Thyroid gland (tissue), 4 donors: ENCODE data around the gene ADSS1. TPM values are rescaled to one million over a fixed set of nuclear protein-coding genes. Genes with fewer than 3 reads are reported as not detected.

Experiments
- DNase-seq, 2 donors: peaks; one replicate each; pipeline ENCODE4 v3.0.0-alpha.2; 2019
- H3K27ac ChIP-seq, 3 donors: fragments of 200-600 bp; sonication (generic); 1 replicate in 2 of 3; 2 replicates in 1 of 3; pipeline ENCODE4 v1.5.1; 2016 to 2019; ENCODE audit warnings: mild to moderate bottlenecking in 1 of 3, moderate library complexity in 1 of 3
- H3K27me3 ChIP-seq: fragments of 200-600 bp; sonication (generic); one replicate; pipeline ENCODE4 v1.5.1; 2019
- H3K36me3 ChIP-seq, 2 donors: fragments of 200-600 bp; sonication (generic); one replicate each; pipeline ENCODE4 v1.5.1; 2016 to 2019
- H3K4me1 ChIP-seq, 2 donors: fragments of 200-600 bp; sonication (generic); one replicate each; pipeline ENCODE4 v1.5.1; 2017 to 2019
- H3K4me3 ChIP-seq, 3 donors: fragments of 200-600 bp; sonication (generic); replicated peaks in 1 of 3; 1 replicate in 2 of 3; 2 replicates in 1 of 3; pipeline ENCODE4 v1.5.1; 2016; ENCODE audit warnings: mild to moderate bottlenecking in 1 of 3
- H3K9me3 ChIP-seq: fragments of 200-600 bp; sonication (generic); one replicate; pipeline ENCODE4 v1.5.1; 2017
- POLR2A ChIP-seq, 2 donors: fragments of 450-650 bp; IDR thresholded peaks; one replicate each; pipeline ENCODE4 v1.6.1; 2017; ENCODE audit warnings: antibody characterized with exemption in 2 of 2, mild to moderate bottlenecking in 2 of 2, moderate library complexity in 1 of 2
- WGBS, 2 donors: methylation state at CpG; one replicate each; pipeline ENCODE4 v1.1.5; 2017; 5-methylcytosine and 5-hydroxymethylcytosine counted together
- intact Hi-C: fragments of 100-400 bp; cut with DNase I; formaldehyde crosslinking; loops from one replicate; pipeline ENCODE4 v1.15.1; 2023
- microRNA-seq: library from miRNA; unstranded; fragments of <30 nt; microRNA quantifications from one replicate; pipeline ENCODE4, GENCODE V29; 2016
- small RNA-seq: library from RNA; depleted of rRNA; stranded (forward); fragments of <200 nt; gene quantifications from one replicate; pipeline ENCODE3, GENCODE V24; 2016
- total RNA-seq, 4 donors: library from RNA; depleted of rRNA; stranded (reverse); fragments of >200 nt; gene quantifications; one replicate each; pipeline ENCODE4 v1.2.3, GENCODE V29; 2016
- TF ChIP-seq, protein P1 (sequence below), 6 experiments: fragments of 200-600 bp in 3 of 6; fragments of 450-650 bp in 3 of 6; sonication (generic) in 3 of 6; IDR thresholded peaks; one replicate each; pipeline ENCODE4 v1.5.1; 2016 to 2019; ENCODE audit warnings: antibody characterized with exemption in 6 of 6, mild to moderate bottlenecking in 2 of 6, inconsistent platforms in 1 of 6, moderate library complexity in 1 of 6

The ADSS1 gene
- total RNA-seq, 4 donors from 2014 or later: 13.6 to 26.2 (median 18.9) TPM

DNA sequence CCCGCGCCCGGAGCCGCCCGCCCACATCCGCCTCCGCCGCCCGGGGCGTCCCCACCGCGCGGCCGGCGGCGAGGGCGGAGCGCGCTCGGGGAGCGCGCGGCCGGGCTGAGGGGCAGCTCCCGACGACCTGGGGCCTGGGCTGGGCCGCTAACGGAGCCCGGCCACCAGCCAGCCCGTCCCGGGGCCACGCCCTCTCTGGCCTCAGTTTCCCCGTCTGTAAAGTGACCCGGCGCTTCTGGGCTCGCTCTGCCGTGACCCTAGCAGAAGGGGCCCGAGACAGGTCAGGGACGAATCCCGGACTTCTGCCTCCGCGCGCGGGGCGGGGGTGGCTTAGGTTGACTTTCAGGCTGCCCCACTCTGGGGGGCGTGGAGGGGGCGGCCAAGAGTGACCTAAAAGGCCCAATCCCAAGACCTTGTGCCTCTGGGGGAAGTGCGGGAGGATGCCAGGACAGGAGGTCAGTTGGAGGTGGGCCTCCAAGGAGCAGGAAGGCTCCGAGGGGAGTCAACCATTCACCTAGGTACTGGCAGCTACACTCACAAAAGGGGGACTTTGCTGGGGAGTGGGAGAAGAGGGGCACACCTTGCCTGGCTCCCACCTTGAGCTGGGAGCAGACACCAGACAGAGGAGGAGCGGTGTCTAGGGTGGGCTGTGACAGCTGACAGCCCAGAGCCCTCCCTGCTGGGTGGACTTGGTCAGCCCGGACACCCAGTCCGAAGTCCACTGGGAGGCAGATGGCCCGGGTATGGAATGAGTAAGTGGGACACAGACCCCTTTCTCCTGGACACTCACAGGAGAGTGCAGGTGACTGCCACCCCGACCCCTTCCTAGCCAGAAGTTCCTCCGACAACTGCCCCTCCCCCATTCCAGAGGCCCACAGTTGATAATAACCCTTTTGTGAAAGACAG is 72.0 kb downstream of the ADSS1 start:
- H3K4me1 ChIP-seq: peaks cover 60 to 63% of the 10 kb centered on the region in 2 donors
- intact Hi-C loops: no loop called here
- H3K36me3 ChIP-seq: peaks cover 0 to 5% of the 10 kb centered on the region in 2 donors
- no peaks in the 10 kb centered on the region for H3K9me3 ChIP-seq
- peak overlapping the region; percentile 78 to 98 (median 96) for H3K27ac ChIP-seq
- DNase-seq: peak; percentile 53 to 59
- no peaks in the 10 kb centered on the region for H3K27me3 ChIP-seq
- H3K4me3 ChIP-seq: peak overlapping the region in 1 of 3 donors; percentile 34
- WGBS, 2 donors: 26 to 31% methylated on average over 18 to 22 of the region's 55 CpGs
- TF ChIP-seq, protein P1, sequence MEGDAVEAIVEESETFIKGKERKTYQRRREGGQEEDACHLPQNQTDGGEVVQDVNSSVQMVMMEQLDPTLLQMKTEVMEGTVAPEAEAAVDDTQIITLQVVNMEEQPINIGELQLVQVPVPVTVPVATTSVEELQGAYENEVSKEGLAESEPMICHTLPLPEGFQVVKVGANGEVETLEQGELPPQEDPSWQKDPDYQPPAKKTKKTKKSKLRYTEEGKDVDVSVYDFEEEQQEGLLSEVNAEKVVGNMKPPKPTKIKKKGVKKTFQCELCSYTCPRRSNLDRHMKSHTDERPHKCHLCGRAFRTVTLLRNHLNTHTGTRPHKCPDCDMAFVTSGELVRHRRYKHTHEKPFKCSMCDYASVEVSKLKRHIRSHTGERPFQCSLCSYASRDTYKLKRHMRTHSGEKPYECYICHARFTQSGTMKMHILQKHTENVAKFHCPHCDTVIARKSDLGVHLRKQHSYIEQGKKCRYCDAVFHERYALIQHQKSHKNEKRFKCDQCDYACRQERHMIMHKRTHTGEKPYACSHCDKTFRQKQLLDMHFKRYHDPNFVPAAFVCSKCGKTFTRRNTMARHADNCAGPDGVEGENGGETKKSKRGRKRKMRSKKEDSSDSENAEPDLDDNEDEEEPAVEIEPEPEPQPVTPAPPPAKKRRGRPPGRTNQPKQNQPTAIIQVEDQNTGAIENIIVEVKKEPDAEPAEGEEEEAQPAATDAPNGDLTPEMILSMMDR (IDR thresholded peaks at IDR 0.05): no peak
- peak; percentile 75 to 83 for TF ChIP-seq POLR2A (IDR thresholded peaks at IDR 0.05)

DNA sequence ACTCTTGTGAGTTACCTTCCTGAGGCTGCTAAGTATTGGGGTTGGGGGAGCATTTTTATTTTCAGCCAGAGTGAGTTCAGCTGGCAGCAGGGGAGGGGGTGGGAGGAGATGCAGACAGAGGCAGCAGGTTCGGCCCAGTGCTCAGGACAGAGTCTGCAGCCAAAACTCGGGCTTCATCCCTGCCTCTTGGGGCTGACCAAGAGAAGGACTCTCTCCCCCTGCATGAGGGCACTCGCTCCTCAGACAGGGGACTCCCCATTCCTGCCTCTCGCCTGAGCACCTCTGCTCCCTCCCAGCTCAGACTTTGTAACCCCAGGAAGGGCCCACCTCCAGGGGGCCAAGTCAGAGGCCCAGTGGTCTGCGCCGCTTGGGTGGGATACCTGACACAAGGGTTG is 72.7 kb downstream of the ADSS1 start:
- peak overlapping the region; percentile 78 to 98 (median 96) for H3K27ac ChIP-seq
- intact Hi-C loops: no loop called here
- H3K27me3 ChIP-seq: no peaks in the 10 kb centered on the region
- no peak overlapping the region for H3K4me3 ChIP-seq
- 38 to 46% methylated on average over 1 to 3 of the region's 6 CpGs for WGBS, 2 donors
- H3K9me3 ChIP-seq: no peaks in the 10 kb centered on the region
- no peaks in the 10 kb centered on the region for H3K36me3 ChIP-seq
- peaks cover 66% of the 10 kb centered on the region in 2 donors for H3K4me1 ChIP-seq
- DNase-seq: peak; percentile 53 to 57
- TF ChIP-seq POLR2A (IDR thresholded peaks at IDR 0.05): no peak

Small RNA genes lying within 50 kb of the gene (microRNA-seq; reads per million reads assigned to microRNA genes)
- gene MIR4710: not detected

Small RNA genes lying within 50 kb of the gene (small RNA-seq; reads per million reads assigned to genes)
- gene MIR4710: not detected

Other genes with a start within 250 kb of the ADSS1 start
- gene C14orf180, start 144.5 kb upstream of the ADSS1 start, total RNA-seq: 1 to 10 TPM in 1 of 4 donors, under 1 TPM in 3; 0.13 to 1.5 (median 0.53) TPM
- gene TMEM179, start 119.5 kb upstream of the ADSS1 start, total RNA-seq: 1 to 10 TPM in 1 of 4 donors, not detected in 3; 3.1 TPM
- gene INF2, start 34.6 kb upstream of the ADSS1 start, total RNA-seq: 10 to 100 TPM; 35.1 to 54.7 (median 42.5) TPM
- 100 to 1,000 TPM; 137 to 388 (median 239) TPM for gene SIVA1, start 28.9 kb downstream of the ADSS1 start, total RNA-seq
- 100 to 1,000 TPM in 3 of 4 donors, 10 to 100 TPM in 1; 99.8 to 179 (median 152) TPM for gene AKT1, start 71.5 kb downstream of the ADSS1 start, total RNA-seq
- 10 to 100 TPM; 12.9 to 29.4 (median 16.8) TPM for gene ZBTB42, start 76.9 kb downstream of the ADSS1 start, total RNA-seq
- gene CEP170B, start 141.0 kb downstream of the ADSS1 start, total RNA-seq: 10 to 100 TPM; 18.3 to 46.2 (median 27.4) TPM
- under 1 TPM in 2 of 4 donors, not detected in 2; 0.13 to 0.33 TPM for gene PLD4, start 200.7 kb downstream of the ADSS1 start, total RNA-seq